B cell (primary cell): Measurements from ENCODE around the gene FXYD4. TPM values are rescaled to one million over a fixed set of nuclear protein-coding genes. Genes with fewer than 3 reads are reported as not detected.
A peak's percentile ranks its signal among the peaks of the same experiment; 100 is the strongest.

Source experiments
- ATAC-seq: fragments of 200-7000 bp; cut with Tn5 transposase; one replicate; pipeline ENCODE4 v1.10.0; 2021; ENCODE audit warnings: low read depth, mild to moderate bottlenecking, moderate number of reproducible peaks, moderate library complexity
- CTCF ChIA-PET: fragments of 350-600 bp; sonication (Branson Sonifier 250); formaldehyde crosslinking; loops from one replicate; lab custom pipeline; 2021; ENCODE audit warnings: antibody characterized with exemption, inconsistent platforms; lab: Charles Lee
- POLR2A ChIA-PET: fragments of 350-600 bp; sonication (Branson Sonifier 250); formaldehyde crosslinking; loops from one replicate; lab custom pipeline; 2021; ENCODE audit warnings: antibody characterized with exemption; lab: Charles Lee
- DNase-seq: peaks from one replicate; pipeline ENCODE4 v3.0.0; 2013
- H2AFZ ChIP-seq: 2 replicates; pipeline ENCODE4 v1.6.1; 2012; ENCODE audit warnings: mild to moderate bottlenecking, low read depth, low read length; ENCODE audit not compliant: insufficient read depth, poor library complexity, severe bottlenecking
- H3K27ac ChIP-seq, 2 donors: 1 replicate in 1 of 2; 2 replicates in 1 of 2; pipeline ENCODE4 v1.5.1; 2012 to 2013; ENCODE audit warnings: low read length in 2 of 2, mild to moderate bottlenecking in 2 of 2, moderate library complexity in 1 of 2
- H3K27me3 ChIP-seq, 4 experiments: fragments of 200-600 bp in 1 of 4; sonication (generic) in 1 of 4; replicated peaks in 1 of 4; 1 replicate in 2 of 4; 2 replicates in 2 of 4; pipeline versions ENCODE4 v1.6.1 to v1.7.0; 2013 to 2016; ENCODE audit warnings: low read length in 3 of 4, mild to moderate bottlenecking in 2 of 4, mixed read lengths in 1 of 4, moderate library complexity in 1 of 4; ENCODE audit not compliant: insufficient read depth in 4 of 4, control insufficient read depth in 3 of 4; ENCODE audit errors: control extremely low read depth in 1 of 4
- H3K36me3 ChIP-seq, 2 experiments: replicated peaks in 1 of 2; 1 replicate in 1 of 2; 2 replicates in 1 of 2; pipeline versions ENCODE4 v1.6.1 to v1.7.1; 2013; ENCODE audit warnings: low read length in 1 of 2; ENCODE audit not compliant: insufficient read depth in 2 of 2, control insufficient read depth in 1 of 2; ENCODE audit errors: control extremely low read depth in 1 of 2, extremely low read depth in 1 of 2
- H3K4me1 ChIP-seq, 2 donors: fragments of 200-600 bp in 1 of 2; sonication (generic) in 1 of 2; 1 replicate in 1 of 2; 2 replicates in 1 of 2; pipeline versions ENCODE4 v1.5.1 to v1.6.1; 2013 to 2017; ENCODE audit warnings: low read length in 2 of 2; ENCODE audit not compliant: control insufficient read depth in 2 of 2, insufficient read depth in 2 of 2
- H3K4me2 ChIP-seq: replicated peaks from 2 replicates; pipeline ENCODE3; 2012; ENCODE audit warnings: mild to moderate bottlenecking, low read depth, low read length; ENCODE audit not compliant: poor library complexity, severe bottlenecking
- H3K4me3 ChIP-seq, 5 experiments: fragments of 200-600 bp in 1 of 5; sonication (generic) in 1 of 5; 1 replicate in 3 of 5; 2 replicates in 2 of 5; pipeline versions ENCODE4 v1.5.1 to v1.7.0; 2011 to 2016; ENCODE audit warnings: low read length in 4 of 5, mild to moderate bottlenecking in 4 of 5, low read depth in 2 of 5, control low read depth in 1 of 5, moderate library complexity in 1 of 5; ENCODE audit not compliant: insufficient read depth in 1 of 5; ENCODE audit errors: control extremely low read depth in 1 of 5, extremely low read depth in 1 of 5
- H3K79me2 ChIP-seq: fragments of 200-600 bp; sonication (generic); one replicate; pipeline ENCODE4 v1.6.0; 2016; ENCODE audit warnings: low read length; ENCODE audit not compliant: control insufficient read depth, insufficient read depth
- H3K9ac ChIP-seq: fragments of 200-600 bp; sonication (generic); 2 replicates; pipeline ENCODE4 v1.6.1; 2017; ENCODE audit warnings: mild to moderate bottlenecking, low read length, moderate library complexity
- H3K9me3 ChIP-seq, 3 donors: one replicate each; pipeline versions ENCODE4 v1.6.1 to v1.7.1; 2013; ENCODE audit warnings: low read length in 2 of 3; ENCODE audit not compliant: control insufficient read depth in 2 of 3, insufficient read depth in 1 of 3; ENCODE audit errors: control extremely low read depth in 1 of 3
- H4K20me1 ChIP-seq: 2 replicates; pipeline ENCODE4 v1.6.0; 2012; ENCODE audit warnings: mild to moderate bottlenecking, low read length; ENCODE audit not compliant: insufficient read depth, control insufficient read depth, poor library complexity, severe bottlenecking
- H3K27ac Mint-ChIP-seq: one replicate; pipeline ENCODE4 v1.8.0; 2021; ENCODE audit warnings: mixed read lengths
- H3K27me3 Mint-ChIP-seq: one replicate; pipeline ENCODE4 v1.8.0; 2021; ENCODE audit warnings: mixed read lengths
- H3K4me1 Mint-ChIP-seq: one replicate; pipeline ENCODE4 v1.8.0; 2021; ENCODE audit warnings: mixed read lengths
- H3K4me3 Mint-ChIP-seq: one replicate; pipeline ENCODE4 v1.8.0; 2021; ENCODE audit warnings: mixed read lengths
- H3K9me3 Mint-ChIP-seq: one replicate; pipeline ENCODE4 v1.8.0; 2022; ENCODE audit warnings: mixed read lengths; ENCODE audit not compliant: insufficient read depth
- CTCF ChIP-seq: fragments of 200-600 bp; IDR thresholded peaks from one replicate; pipeline ENCODE4 v1.8.0; 2022; ENCODE audit warnings: antibody characterized with exemption, mild to moderate bottlenecking
- EZH2 ChIP-seq: IDR thresholded peaks from 2 replicates; pipeline ENCODE4 v1.6.1; 2012; ENCODE audit warnings: borderline replicate concordance, low read depth, mild to moderate bottlenecking, moderate library complexity, low read length; ENCODE audit not compliant: insufficient read depth, poor library complexity, severe bottlenecking
- whole genome bisulfite sequencing: methylation state at CpG from one replicate; pipeline ENCODE4 v1.1.5; 2013; ENCODE audit warnings: missing lambda C conversion rate; ENCODE audit not compliant: insufficient coverage; 5-methylcytosine and 5-hydroxymethylcytosine counted together
- intact Hi-C: fragments of 100-400 bp; cut with micrococcal nuclease; formaldehyde crosslinking; loops from one replicate; pipeline ENCODE4 v1.10.0; 2022
- polyA plus RNA-seq: library from polyadenylated mRNA; depleted of rRNA; stranded (reverse); fragments of >200 nt; gene quantifications from 2 replicates; pipeline ENCODE4 v1.2.3, GENCODE V29; 2012
- total RNA-seq, 2 donors: library from RNA; stranded (reverse); fragments of 120-200 nt in 1 of 2; gene quantifications; 1 replicate in 1 of 2; 2 replicates in 1 of 2; pipeline versions ENCODE4 v1.2.3 to v1.2.4, GENCODE V29; 2013 to 2022

The FXYD4 gene
- total and polyA plus RNA-seq, 2 donors (not counting 1 experiment from before 2014, with no cell fraction given): not detected

GRCh38 chr10:43395571-43396060 lies 24.2 kb downstream of the FXYD4 start:
- 60% methylated on average over 12 of the region's 18 CpGs for WGBS
- peak overlapping the region; percentile 91 for H3K27ac Mint-ChIP-seq
- peaks cover 65% of the 10 kb centered on the region for H3K4me1 Mint-ChIP-seq
- Histone ChIP-seq H2AFZ (no peak overlapping the region), H3K9ac (peak overlapping the region; percentile 78), H4K20me1 (peaks cover 79% of the 10 kb centered on the region), H3K79me2 (peaks cover 97% of the 10 kb centered on the region), H3K9me3 (no peaks in the 10 kb centered on the region), H3K36me3 (peaks cover 5 to 58% of the 10 kb centered on the region in 2 experiments), H3K4me2 (peak overlapping the region; percentile 88), H3K4me3 (peak overlapping the region in 3 of 5 experiments; percentile 61 to 75 (median 69)), H3K27me3 (no peaks in the 10 kb centered on the region), H3K4me1 (peaks cover 53 to 65% of the 10 kb centered on the region in 2 donors), H3K27ac (peak overlapping the region; percentile 69 to 97)
- CTCF ChIA-PET: interaction anchor here (1.0 to 2.2 kb wide), 3 partner anchors 12 to 49 kb away, joined by 3 to 5 read pairs (median 3); no protein-coding TSS in a partner anchor
- ATAC-seq: no peak
- TF ChIP-seq EZH2: no peak
- TF ChIP-seq CTCF: no peak
- H3K4me3 Mint-ChIP-seq: peak overlapping the region; percentile 87
- no peaks in the 10 kb centered on the region for H3K9me3 Mint-ChIP-seq
- POLR2A ChIA-PET: interaction anchor here (0.7 to 1.9 kb wide), 4 partner anchors 12 to 56 kb away, joined by 3 to 21 read pairs (median 4); partner anchors contain the start of gene HNRNPF
- H3K27me3 Mint-ChIP-seq: no peaks in the 10 kb centered on the region
- peak; percentile 45 for DNase-seq
- intact Hi-C loops: loop anchor here (1.0 to 2.0 kb wide), 2 partner anchors 33 to 41 kb away; no protein-coding TSS in a partner anchor
